Measurements from ENCODE around the gene PDE3B.
"Not testable (repeated sequence)": the region's sequence is repeated elsewhere in the genome, so short reads cannot be mapped to it uniquely, and the experiment has no call there.

Gene PDE3B

GRCh38 chr11:14725150-14725549, 81.5 kb downstream of the PDE3B start:
- H3K4me3 ChIP-seq (ENCODE audit: low read depth, low read length): no peak overlapping the region
- CTCF ChIA-PET: no interaction called here
- POLR2A ChIA-PET: no interaction called here
- no peak for TF ChIP-seq CTCF (IDR thresholded peaks at IDR 0.05; ENCODE audit: insufficient read depth, low read length, missing control alignments)
- no peak for DNase-seq (ENCODE audit: low read depth, low spot score)

GRCh38 chr11:14727215-14727614, 83.6 kb downstream of the PDE3B start:
- no peak overlapping the region for H3K4me3 ChIP-seq (ENCODE audit: low read depth, low read length)
- DNase-seq (ENCODE audit: low read depth, low spot score): no peak
- ChIA-PET POLR2A (no interaction called here), CTCF (no interaction called here)
- no peak for TF ChIP-seq CTCF (IDR thresholded peaks at IDR 0.05; ENCODE audit: insufficient read depth, low read length, missing control alignments)

GRCh38 chr11:14727746-14728145, 84.1 kb downstream of the PDE3B start:
- ChIA-PET POLR2A (no interaction called here), CTCF (no interaction called here)
- no peak overlapping the region for H3K4me3 ChIP-seq (ENCODE audit: low read depth, low read length)
- TF ChIP-seq CTCF (IDR thresholded peaks at IDR 0.05; ENCODE audit: insufficient read depth, low read length, missing control alignments): no peak
- no peak for DNase-seq (ENCODE audit: low read depth, low spot score)

GRCh38 chr11:14740539-14740938, 96.9 kb downstream of the PDE3B start:
- H3K4me3 ChIP-seq (ENCODE audit: low read depth, low read length); POLR2A ChIA-PET; CTCF ChIA-PET; DNase-seq (ENCODE audit: low read depth, low spot score): not testable (repeated sequence)

- POLR2A ChIA-PET: no interaction called here
- TF ChIP-seq CTCF (IDR thresholded peaks at IDR 0.05; ENCODE audit: insufficient read depth, low read length, missing control alignments): no peak
- no peak for DNase-seq (ENCODE audit: low read depth, low spot score)
- CTCF ChIA-PET: no interaction called here
- no peak overlapping the region for H3K4me3 ChIP-seq (ENCODE audit: low read depth, low read length)
Observed at GRCh38 chr11:14741195-14741594, 97.6 kb downstream of the PDE3B start.

GRCh38 chr11:14742849-14743559, 99.4 kb downstream of the PDE3B start:
- no peak for TF ChIP-seq CTCF (IDR thresholded peaks at IDR 0.05; ENCODE audit: insufficient read depth, low read length, missing control alignments)
- H3K4me3 ChIP-seq (ENCODE audit: low read depth, low read length): no peak overlapping the region
- no peak for DNase-seq (ENCODE audit: low read depth, low spot score)
- POLR2A ChIA-PET: no interaction called here
- CTCF ChIA-PET: no interaction called here

- POLR2A ChIA-PET; CTCF ChIA-PET; H3K4me3 ChIP-seq (ENCODE audit: low read depth, low read length); DNase-seq (ENCODE audit: low read depth, low spot score): not testable (repeated sequence)
Observed at GRCh38 chr11:14743667-14744066, 100.1 kb downstream of the PDE3B start.

Measured in AG04449 (cell line).